Measurements from ENCODE around the gene PSMB2. TPM values are rescaled to one million over a fixed set of nuclear protein-coding genes. Genes with fewer than 3 reads are reported as not detected.

The PSMB2 gene
- total RNA-seq, 1 donor from 2014 or later = 126 TPM

DNA sequence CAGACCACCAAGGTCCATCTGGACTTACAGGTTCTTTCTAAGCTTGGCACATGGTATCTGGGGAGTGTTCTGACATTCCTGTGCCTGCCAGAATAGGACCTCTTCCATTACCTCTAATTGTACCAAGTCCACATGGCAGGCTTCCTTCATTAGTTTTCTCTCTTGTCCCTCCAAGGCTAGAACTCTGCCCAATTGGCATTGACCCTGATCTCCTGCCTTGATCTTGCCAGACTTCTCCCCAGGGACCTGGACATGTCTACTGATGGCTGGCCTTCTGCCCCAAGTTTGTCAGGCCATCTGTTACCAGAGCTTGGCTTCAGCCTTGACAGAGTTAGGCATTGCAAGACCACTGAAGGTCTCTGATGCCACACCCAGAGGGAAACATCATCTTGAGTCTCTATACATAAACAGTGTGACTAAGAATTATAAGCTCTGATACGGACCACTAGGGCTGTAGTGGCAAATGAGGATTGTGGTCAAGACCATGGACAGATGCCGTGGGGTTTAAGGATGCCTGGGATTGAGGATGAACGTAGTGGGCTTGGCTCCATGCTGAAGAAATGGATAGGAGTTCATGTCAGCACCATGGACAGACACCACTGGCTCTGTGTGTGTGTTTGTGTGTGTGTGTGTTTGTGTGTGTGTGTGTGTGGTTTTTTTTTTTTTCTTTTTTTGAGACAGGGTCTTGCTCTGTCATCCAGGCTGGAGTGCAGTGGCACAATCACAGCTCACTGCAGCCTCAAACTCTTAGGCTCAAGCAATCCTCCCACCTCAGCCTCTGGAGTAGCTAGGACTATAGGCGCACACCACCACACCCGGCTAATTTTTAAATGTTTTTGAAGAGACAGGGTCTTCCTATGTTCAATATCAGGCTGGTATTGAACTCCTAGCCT, 19.5 kb upstream of the PSMB2 start:
- Mint-ChIP-seq H3K27me3 (ENCODE audit: insufficient read depth) (peaks cover 12% of the 10 kb centered on the region), H3K4me1 (ENCODE audit: low read depth) (no peaks in the 10 kb centered on the region), H3K9me3 (no peaks in the 10 kb centered on the region), H3K27ac (no peak overlapping the region), H3K4me3 (no peak overlapping the region), H3K36me3 (ENCODE audit: low read depth) (no peaks in the 10 kb centered on the region)
- DNase-seq (ENCODE audit: low spot score) = no peak
- intact Hi-C loops (cut with micrococcal nuclease) = no loop called here

DNA sequence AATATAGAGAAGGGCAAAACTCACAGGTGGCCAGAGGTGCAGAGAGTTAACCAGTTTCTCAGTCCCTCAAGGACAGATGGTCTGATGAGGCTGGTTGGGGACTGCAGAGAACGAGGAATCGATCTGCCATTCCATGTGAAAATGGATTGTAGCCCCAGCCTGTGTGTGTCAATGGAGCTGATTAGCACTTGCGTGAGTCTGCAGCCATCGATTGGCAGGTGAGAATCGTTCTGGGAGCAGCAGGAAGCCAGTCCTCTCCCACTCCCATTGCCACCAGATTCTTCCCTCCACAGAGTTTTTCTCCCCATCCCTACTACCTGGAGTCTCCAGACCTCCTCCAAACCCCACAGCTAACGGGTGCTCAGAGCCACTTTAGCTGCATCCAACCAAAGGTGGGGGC, 18.3 kb upstream of the PSMB2 start:
- no peak overlapping the region for H3K4me3 Mint-ChIP-seq

DNA sequence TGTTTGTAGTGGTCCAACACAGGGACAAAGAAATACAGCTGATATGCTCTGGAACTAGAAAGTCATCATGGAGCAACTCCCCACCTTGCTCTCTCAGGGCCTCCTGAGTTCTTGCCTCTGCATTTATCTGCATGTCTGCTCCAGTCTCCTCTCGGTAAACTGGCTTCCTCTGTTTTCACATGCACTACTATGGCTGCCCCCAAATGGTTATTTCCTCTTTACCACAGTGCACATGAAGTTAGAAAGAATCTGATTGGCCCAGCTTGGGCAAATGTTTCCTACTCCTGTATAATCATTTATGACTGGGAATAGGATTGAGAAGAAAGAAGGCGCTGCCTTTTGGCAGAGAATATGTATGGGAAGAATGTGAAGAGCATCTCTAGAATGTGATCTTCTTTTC, 16.5 kb upstream of the PSMB2 start:
- intact Hi-C loops (cut with micrococcal nuclease) = no loop called here

More for the DNA sequence above, 18.3 kb upstream of the PSMB2 start:
- H3K27me3 Mint-ChIP-seq (ENCODE audit: insufficient read depth) = peaks cover 12% of the 10 kb centered on the region
- no peaks in the 10 kb centered on the region for H3K9me3 Mint-ChIP-seq
- H3K27ac Mint-ChIP-seq = no peak overlapping the region
- H3K4me1 Mint-ChIP-seq (ENCODE audit: low read depth) = no peaks in the 10 kb centered on the region
- H3K36me3 Mint-ChIP-seq (ENCODE audit: low read depth) = no peaks in the 10 kb centered on the region
- intact Hi-C loops (cut with micrococcal nuclease) = no loop called here
- no peak for DNase-seq (ENCODE audit: low spot score)

DNA sequence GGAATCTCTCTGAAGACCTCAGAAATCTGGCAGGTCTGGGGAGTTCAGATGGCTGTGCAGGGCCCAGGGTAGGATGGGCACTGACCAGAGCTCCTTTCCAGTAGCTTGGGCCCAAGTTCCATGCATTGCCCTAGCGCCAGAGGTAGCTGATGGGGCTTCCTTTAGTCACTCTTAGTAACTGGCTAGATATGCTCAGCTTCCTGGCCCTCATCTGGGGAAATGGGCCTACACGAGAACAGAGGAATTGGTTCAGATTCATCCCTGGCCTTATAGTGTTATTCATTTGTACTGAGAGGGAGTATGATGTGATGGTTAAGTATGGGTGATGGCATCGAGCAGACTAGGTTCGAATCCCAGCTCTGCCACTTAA, 15.5 kb upstream of the PSMB2 start:
- H3K4me1 Mint-ChIP-seq (ENCODE audit: low read depth) = no peaks in the 10 kb centered on the region
- DNase-seq (ENCODE audit: low spot score) = no peak
- H3K27me3 Mint-ChIP-seq (ENCODE audit: insufficient read depth) = peaks cover 5% of the 10 kb centered on the region
- H3K4me3 Mint-ChIP-seq = no peak overlapping the region
- no peak overlapping the region for H3K27ac Mint-ChIP-seq
- no peaks in the 10 kb centered on the region for H3K36me3 Mint-ChIP-seq (ENCODE audit: low read depth)
- no peaks in the 10 kb centered on the region for H3K9me3 Mint-ChIP-seq
- intact Hi-C loops (cut with micrococcal nuclease) = no loop called here

More for the DNA sequence above, 16.5 kb upstream of the PSMB2 start:
- H3K4me3 Mint-ChIP-seq = no peak overlapping the region
- no peak for DNase-seq (ENCODE audit: low spot score)
- H3K27ac Mint-ChIP-seq = no peak overlapping the region
- H3K36me3 Mint-ChIP-seq (ENCODE audit: low read depth) = no peaks in the 10 kb centered on the region
- no peaks in the 10 kb centered on the region for H3K4me1 Mint-ChIP-seq (ENCODE audit: low read depth)
- H3K27me3 Mint-ChIP-seq (ENCODE audit: insufficient read depth) = peaks cover 6% of the 10 kb centered on the region
- no peaks in the 10 kb centered on the region for H3K9me3 Mint-ChIP-seq

DNA sequence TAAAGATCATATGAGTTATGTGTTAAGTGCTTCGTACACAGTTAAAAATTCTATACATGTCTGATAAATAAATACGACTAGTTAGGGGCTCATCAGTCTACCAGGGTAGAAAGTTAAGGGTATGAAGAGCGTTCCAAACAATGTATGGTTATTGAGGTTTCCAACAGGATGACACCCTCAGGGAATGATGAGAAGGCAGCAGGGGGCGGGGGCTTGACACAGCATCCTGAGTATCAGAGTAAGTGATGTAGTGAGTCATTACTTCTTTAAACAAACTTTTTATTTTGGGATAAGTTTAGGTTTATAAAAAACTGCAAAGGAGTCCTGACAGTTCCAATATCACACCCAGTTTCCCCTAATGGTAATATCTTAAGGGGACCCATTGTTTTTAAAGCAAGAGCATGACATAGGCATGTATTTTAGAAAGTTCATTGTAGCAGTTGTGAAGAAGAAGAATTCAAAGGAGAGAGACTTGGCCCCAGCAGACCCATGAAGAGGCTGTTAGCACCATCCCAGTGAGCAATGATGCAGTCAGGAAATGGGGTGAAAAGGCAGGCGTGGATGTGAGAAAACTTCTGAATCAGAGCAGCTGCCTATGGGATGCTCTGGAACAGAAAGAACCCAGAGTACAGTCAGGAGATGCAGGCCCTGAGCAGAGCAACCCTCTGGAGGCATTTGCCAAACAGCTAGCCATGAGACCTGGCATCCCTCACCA, 15.0 kb upstream of the PSMB2 start:
- Mint-ChIP-seq H3K4me1 (ENCODE audit: low read depth) (no peaks in the 10 kb centered on the region), H3K4me3 (no peak overlapping the region), H3K9me3 (no peaks in the 10 kb centered on the region), H3K27me3 (ENCODE audit: insufficient read depth) (peaks cover 5% of the 10 kb centered on the region), H3K36me3 (ENCODE audit: low read depth) (no peaks in the 10 kb centered on the region), H3K27ac (no peak overlapping the region)
- no peak for DNase-seq (ENCODE audit: low spot score)
- intact Hi-C loops (cut with micrococcal nuclease) = no loop called here

DNA sequence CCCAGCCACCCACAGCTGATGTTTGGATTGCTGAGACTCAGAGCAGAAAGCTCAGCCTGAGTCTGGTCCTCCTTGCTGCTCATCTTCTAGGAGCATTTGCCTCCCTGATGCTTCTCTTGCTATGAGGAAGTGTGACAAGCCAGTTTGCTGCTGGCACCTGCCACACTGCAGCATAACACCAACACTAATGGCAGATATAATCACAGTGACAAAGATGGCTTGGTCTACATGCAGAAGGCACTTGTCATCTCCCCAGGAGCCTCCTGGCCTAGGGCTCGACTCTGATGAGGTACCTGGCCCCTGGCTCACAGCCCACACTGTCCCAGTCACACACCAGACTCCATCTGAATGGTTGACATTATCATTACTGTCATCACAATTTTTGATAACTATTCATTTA, 13.9 kb upstream of the PSMB2 start:
- Mint-ChIP-seq H3K9me3 (no peaks in the 10 kb centered on the region), H3K4me3 (no peak overlapping the region), H3K4me1 (ENCODE audit: low read depth) (no peaks in the 10 kb centered on the region), H3K36me3 (ENCODE audit: low read depth) (no peaks in the 10 kb centered on the region), H3K27ac (no peak overlapping the region), H3K27me3 (ENCODE audit: insufficient read depth) (peaks cover 9% of the 10 kb centered on the region)
- intact Hi-C loops (cut with micrococcal nuclease) = no loop called here
- no peak for DNase-seq (ENCODE audit: low spot score)

DNA sequence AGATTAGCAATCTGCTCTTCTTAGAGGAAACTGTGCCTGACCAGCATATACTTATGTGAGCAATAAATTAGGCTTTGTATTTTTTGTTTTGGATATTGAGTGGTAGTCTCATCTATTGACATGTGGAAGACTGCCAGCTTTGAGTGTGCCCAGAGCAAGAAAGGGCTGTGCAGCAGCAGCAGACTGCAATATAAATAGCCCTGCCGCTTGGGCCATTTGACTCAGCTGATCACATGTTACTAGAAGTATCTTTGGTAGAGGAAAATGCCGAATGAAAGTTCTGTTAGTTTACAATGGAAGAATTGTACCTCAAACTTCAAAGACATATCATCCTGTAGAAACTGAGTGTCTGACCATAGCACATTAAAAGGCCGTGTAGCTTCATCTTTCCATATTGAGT, 9.1 kb upstream of the PSMB2 start:
- H3K9me3 Mint-ChIP-seq = no peaks in the 10 kb centered on the region
- intact Hi-C loops (cut with micrococcal nuclease) = no loop called here
- no peaks in the 10 kb centered on the region for H3K4me1 Mint-ChIP-seq (ENCODE audit: low read depth)
- peaks cover 32% of the 10 kb centered on the region for H3K27me3 Mint-ChIP-seq (ENCODE audit: insufficient read depth)
- H3K4me3 Mint-ChIP-seq = no peak overlapping the region
- no peaks in the 10 kb centered on the region for H3K36me3 Mint-ChIP-seq (ENCODE audit: low read depth)
- no peak for DNase-seq (ENCODE audit: low spot score)
- H3K27ac Mint-ChIP-seq = no peak overlapping the region

DNA sequence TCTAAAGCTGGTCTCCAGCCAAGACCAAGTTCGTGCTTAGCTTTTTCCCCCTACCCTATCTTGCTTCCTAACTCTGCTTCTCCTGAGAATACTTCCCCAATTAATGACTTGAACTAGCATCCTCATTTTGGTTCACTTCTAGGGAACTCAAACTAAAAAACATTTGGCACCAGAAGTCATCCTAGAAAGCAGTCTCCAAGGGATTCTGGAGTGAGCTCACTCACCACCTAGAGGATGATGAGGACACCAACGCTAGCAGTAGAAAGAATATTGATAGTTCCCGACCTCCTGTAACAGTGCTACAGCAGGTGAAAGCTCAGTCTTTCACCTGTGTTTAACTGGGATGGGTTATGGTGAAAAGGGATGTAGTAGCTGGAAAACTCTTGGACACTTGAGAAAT, 4.7 kb upstream of the PSMB2 start:
- Mint-ChIP-seq H3K4me3 (no peak overlapping the region), H3K27me3 (ENCODE audit: insufficient read depth) (peaks cover 49% of the 10 kb centered on the region), H3K9me3 (no peaks in the 10 kb centered on the region), H3K36me3 (ENCODE audit: low read depth) (peaks cover 6% of the 10 kb centered on the region), H3K4me1 (ENCODE audit: low read depth) (peaks cover 7% of the 10 kb centered on the region), H3K27ac (no peak overlapping the region)
- intact Hi-C loops (cut with micrococcal nuclease) = no loop called here
- DNase-seq (ENCODE audit: low spot score) = no peak

DNA sequence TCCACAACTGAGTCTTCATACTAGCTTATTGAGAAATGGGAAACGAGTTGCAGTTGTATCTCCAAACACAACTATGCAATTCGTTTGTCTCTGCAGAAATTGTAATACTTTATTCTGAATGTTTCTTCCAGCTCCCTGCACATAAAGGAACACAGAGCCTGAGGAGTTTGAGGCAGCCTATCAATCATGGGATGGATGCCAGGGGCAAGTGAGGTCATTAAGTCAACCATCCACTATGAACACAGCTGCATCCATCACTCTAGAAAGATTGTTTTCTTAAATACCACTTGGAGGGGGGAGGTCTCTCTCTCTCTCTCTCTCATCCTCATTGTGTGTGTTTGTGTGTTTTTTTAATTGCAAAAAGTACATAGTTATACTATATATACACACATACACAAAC, 2.9 kb upstream of the PSMB2 start:
- Mint-ChIP-seq H3K36me3 (ENCODE audit: low read depth) (peaks cover 6% of the 10 kb centered on the region), H3K27ac (no peak overlapping the region), H3K4me3 (no peak overlapping the region), H3K4me1 (ENCODE audit: low read depth) (peaks cover 20% of the 10 kb centered on the region), H3K27me3 (ENCODE audit: insufficient read depth) (peaks cover 40% of the 10 kb centered on the region), H3K9me3 (no peaks in the 10 kb centered on the region)
- DNase-seq (ENCODE audit: low spot score) = no peak
- intact Hi-C loops (cut with micrococcal nuclease) = loop anchor here (5.0 kb wide), 2 partner anchors 67 to 87 kb away; partner anchors contain the start of genes KIAA0319L and NCDN

DNA sequence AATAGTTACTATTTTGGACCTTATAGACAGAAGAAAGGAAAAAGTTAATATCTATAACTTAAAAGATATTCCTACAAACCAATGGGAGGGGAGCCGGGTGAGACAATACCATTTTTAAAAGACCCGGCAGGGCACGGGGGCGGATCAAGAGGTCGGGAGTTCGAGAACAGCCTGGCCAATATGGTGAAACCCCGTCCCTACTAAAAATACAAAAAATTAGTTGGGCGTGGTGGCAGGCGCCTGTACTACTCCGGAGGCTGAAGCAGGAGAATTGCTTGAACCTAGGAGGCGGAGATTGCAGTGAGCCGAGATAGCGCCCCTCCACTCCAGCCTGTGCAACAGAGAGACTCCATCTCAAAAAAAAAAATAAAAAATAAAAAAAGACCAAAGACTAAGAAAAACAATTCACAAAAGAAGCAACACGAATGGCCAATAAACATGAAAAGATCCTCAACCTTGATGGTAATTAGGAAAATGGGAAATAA, 1.2 kb upstream of the PSMB2 start:
- DNase-seq (ENCODE audit: low spot score) = no peak
- H3K4me3 Mint-ChIP-seq = peak overlapping the region; percentile 99
- H3K4me1 Mint-ChIP-seq (ENCODE audit: low read depth) = peaks cover 34% of the 10 kb centered on the region
- peaks cover 16% of the 10 kb centered on the region for H3K36me3 Mint-ChIP-seq (ENCODE audit: low read depth)
- intact Hi-C loops (cut with micrococcal nuclease) = loop anchor here (2.0 to 5.0 kb wide), 3 partner anchors 65 to 374 kb away; partner anchors contain the start of genes KIAA0319L, NCDN and ZMYM4
- peaks cover 38% of the 10 kb centered on the region for H3K27me3 Mint-ChIP-seq (ENCODE audit: insufficient read depth)
- peak overlapping the region; percentile 99 for H3K27ac Mint-ChIP-seq
- no peaks in the 10 kb centered on the region for H3K9me3 Mint-ChIP-seq

DNA sequence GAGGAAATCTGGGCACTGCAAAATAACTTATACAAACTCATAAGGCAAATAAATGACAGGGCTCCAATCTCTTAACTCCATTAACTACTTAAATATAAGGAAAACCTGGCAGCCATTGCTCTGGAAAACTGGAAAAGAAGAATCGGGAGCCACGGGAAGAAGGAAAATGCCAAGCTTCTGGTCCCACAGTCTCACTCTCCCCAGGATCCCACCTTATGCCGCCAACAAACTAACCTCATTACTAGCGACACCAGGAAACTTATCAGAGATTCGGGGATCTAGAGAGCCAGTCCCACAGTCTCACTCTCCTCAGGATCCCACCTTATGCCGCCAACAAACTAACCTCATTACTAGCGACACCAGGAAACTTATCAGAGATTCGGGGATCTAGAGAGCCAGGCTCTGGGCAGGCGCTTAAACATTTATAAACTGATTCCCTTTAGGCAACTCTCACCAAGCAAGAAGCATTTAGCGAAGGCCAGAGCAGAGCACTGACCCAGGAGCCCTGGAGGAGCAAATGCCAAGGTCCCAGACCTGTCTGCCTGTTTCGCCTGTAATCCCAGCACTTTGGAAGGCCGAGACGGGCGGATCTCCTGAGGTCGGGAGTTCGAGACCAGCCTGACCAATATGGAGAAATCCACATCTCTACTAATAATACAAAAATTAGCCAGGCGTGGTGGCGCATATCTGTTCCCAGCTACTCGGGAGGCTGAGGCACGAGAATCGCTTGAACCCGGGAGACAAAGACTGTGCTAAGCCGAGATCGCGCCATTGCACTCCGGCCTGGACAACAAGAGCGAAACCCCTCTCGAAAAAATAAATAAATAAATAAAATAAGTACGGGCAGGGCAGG, 720 bp downstream of the PSMB2 start:
- peak overlapping the region; percentile 99 for H3K4me3 Mint-ChIP-seq
- peaks cover 46% of the 10 kb centered on the region for H3K4me1 Mint-ChIP-seq (ENCODE audit: low read depth)
- H3K9me3 Mint-ChIP-seq = no peaks in the 10 kb centered on the region
- DNase-seq (ENCODE audit: low spot score) = no peak
- H3K27ac Mint-ChIP-seq = peak overlapping the region; percentile 99
- intact Hi-C loops (cut with micrococcal nuclease) = loop anchor here (1.0 to 5.0 kb wide), 5 partner anchors 63 to 448 kb away; partner anchors contain the start of genes KIAA0319L, NCDN and SFPQ
- peaks cover 19% of the 10 kb centered on the region for H3K27me3 Mint-ChIP-seq (ENCODE audit: insufficient read depth)
- H3K36me3 Mint-ChIP-seq (ENCODE audit: low read depth) = peaks cover 23% of the 10 kb centered on the region

DNA sequence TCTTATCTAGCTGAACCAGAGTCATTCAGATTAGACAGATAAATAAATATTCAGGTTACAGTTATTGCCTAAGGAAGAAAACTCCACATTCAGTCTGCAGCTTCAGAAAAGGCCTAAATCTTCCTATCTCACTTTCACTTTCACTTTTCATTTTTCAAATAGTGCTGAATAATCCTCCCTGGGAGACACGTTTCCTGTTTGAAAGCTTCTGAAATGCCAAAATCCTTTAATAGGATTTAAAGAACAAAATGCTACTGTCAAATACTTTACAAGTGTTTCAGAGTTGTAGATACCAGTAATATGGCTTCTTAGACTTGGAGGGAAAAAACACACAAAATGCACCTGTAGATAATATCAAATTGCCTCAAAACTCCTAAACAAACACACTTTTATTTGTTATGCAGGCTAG, 3.9 kb downstream of the PSMB2 start:
- peaks cover 39% of the 10 kb centered on the region for H3K36me3 Mint-ChIP-seq (ENCODE audit: low read depth)
- intact Hi-C loops (cut with micrococcal nuclease) = no loop called here
- no peaks in the 10 kb centered on the region for H3K9me3 Mint-ChIP-seq
- peak overlapping the region; percentile 89 for H3K27ac Mint-ChIP-seq
- peaks cover 52% of the 10 kb centered on the region for H3K4me1 Mint-ChIP-seq (ENCODE audit: low read depth)
- peak overlapping the region; percentile 87 for H3K4me3 Mint-ChIP-seq
- DNase-seq (ENCODE audit: low spot score) = no peak
- no peaks in the 10 kb centered on the region for H3K27me3 Mint-ChIP-seq (ENCODE audit: insufficient read depth)
